CD14-positive monocyte (primary cell): ENCODE data around the gene IGFBP6. TPM values are rescaled to one million over a fixed set of nuclear protein-coding genes. Genes with fewer than 3 reads are reported as not detected.

ENCODE experiments used
- DNase-seq, 3 donors: peaks; one replicate each; pipeline ENCODE4 v3.0.0-alpha.2; 2011 to 2022
- H2AFZ ChIP-seq: 2 replicates; pipeline ENCODE4 v1.6.0; 2012; ENCODE audit warnings: mild to moderate bottlenecking, low read depth, low read length, inconsistent platforms; ENCODE audit not compliant: insufficient read depth, poor library complexity, severe bottlenecking
- H3K27ac ChIP-seq, 2 donors: 1 replicate in 1 of 2; 2 replicates in 1 of 2; pipeline ENCODE4 v1.5.1; 2012 to 2013; ENCODE audit warnings: low read length in 2 of 2, control low read depth in 1 of 2, inconsistent platforms in 1 of 2, low read depth in 1 of 2, mild to moderate bottlenecking in 1 of 2
- H3K27me3 ChIP-seq, 2 donors: one replicate each; pipeline versions ENCODE4 v1.6.0 to v1.6.1; 2011 to 2013; ENCODE audit warnings: low read length in 2 of 2; ENCODE audit not compliant: control insufficient read depth in 2 of 2, insufficient read depth in 2 of 2
- H3K36me3 ChIP-seq, 2 donors: replicated peaks in 1 of 2; 1 replicate in 1 of 2; 2 replicates in 1 of 2; pipeline versions ENCODE4 v1.5.1 to v1.6.1; 2012 to 2013; ENCODE audit warnings: low read length in 2 of 2, control low read depth in 1 of 2, inconsistent platforms in 1 of 2, mild to moderate bottlenecking in 1 of 2; ENCODE audit not compliant: insufficient read depth in 2 of 2, control insufficient read depth in 1 of 2
- H3K4me1 ChIP-seq, 2 donors: 1 replicate in 1 of 2; 2 replicates in 1 of 2; pipeline versions ENCODE4 v1.5.1 to v1.6.1; 2012 to 2013; ENCODE audit warnings: low read length in 2 of 2, control low read depth in 1 of 2, inconsistent platforms in 1 of 2, mild to moderate bottlenecking in 1 of 2, moderate library complexity in 1 of 2; ENCODE audit not compliant: insufficient read depth in 2 of 2, control insufficient read depth in 1 of 2
- H3K4me2 ChIP-seq: replicated peaks from 2 replicates; pipeline ENCODE3; 2012; ENCODE audit warnings: low read length, moderate library complexity, mild to moderate bottlenecking; ENCODE audit not compliant: poor library complexity, severe bottlenecking; ENCODE audit errors: extremely low read depth
- H3K4me3 ChIP-seq, 3 experiments: fragments of 200-600 bp in 1 of 3; sonication (generic) in 1 of 3; replicated peaks in 1 of 3; 1 replicate in 2 of 3; 2 replicates in 1 of 3; pipeline ENCODE4 v1.5.1; 2011 to 2013; ENCODE audit warnings: low read length in 3 of 3, mild to moderate bottlenecking in 3 of 3, control low read depth in 2 of 3, low read depth in 2 of 3, inconsistent platforms in 1 of 3, moderate library complexity in 1 of 3
- H3K79me2 ChIP-seq: 2 replicates; pipeline ENCODE4 v1.6.0; 2012; ENCODE audit warnings: mild to moderate bottlenecking, control low read depth, inconsistent platforms, low read length, moderate library complexity; ENCODE audit not compliant: insufficient read depth
- H3K9ac ChIP-seq: 2 replicates; pipeline ENCODE4 v1.6.0; 2017; ENCODE audit warnings: low read length, mild to moderate bottlenecking; ENCODE audit not compliant: insufficient read depth, poor library complexity, severe bottlenecking
- H3K9me3 ChIP-seq, 2 donors: replicated peaks in 1 of 2; 1 replicate in 1 of 2; 2 replicates in 1 of 2; pipeline versions ENCODE4 v1.5.1 to v1.6.1; 2012 to 2013; ENCODE audit warnings: low read length in 2 of 2, control low read depth in 1 of 2; ENCODE audit not compliant: control insufficient read depth in 1 of 2, insufficient read depth in 1 of 2
- H4K20me1 ChIP-seq: 2 replicates; pipeline ENCODE4 v1.6.0; 2012; ENCODE audit warnings: mild to moderate bottlenecking, low read length, control low read depth, moderate library complexity; ENCODE audit not compliant: insufficient read depth
- H3K27ac Mint-ChIP-seq, 7 donors: one replicate each; pipeline ENCODE4 v1.8.0; 2020; ENCODE audit warnings: mild to moderate bottlenecking in 7 of 7, mixed read lengths in 7 of 7, moderate library complexity in 6 of 7, inconsistent platforms in 2 of 7
- H3K27me3 Mint-ChIP-seq, 3 donors: one replicate each; pipeline ENCODE4 v1.8.0; 2021 to 2022; ENCODE audit warnings: low read depth in 3 of 3, mild to moderate bottlenecking in 3 of 3, mixed read lengths in 3 of 3, moderate library complexity in 3 of 3, inconsistent platforms in 1 of 3
- H3K36me3 Mint-ChIP-seq, 2 donors: one replicate each; pipeline ENCODE4 v1.8.0; 2020; ENCODE audit warnings: mixed read lengths in 2 of 2, inconsistent platforms in 1 of 2, mild to moderate bottlenecking in 1 of 2
- H3K4me1 Mint-ChIP-seq: one replicate; pipeline ENCODE4 v1.8.0; 2020; ENCODE audit warnings: mild to moderate bottlenecking, mixed read lengths
- H3K4me3 Mint-ChIP-seq, 2 donors: one replicate each; pipeline ENCODE4 v1.8.0; 2020; ENCODE audit warnings: mild to moderate bottlenecking in 2 of 2, mixed read lengths in 2 of 2, moderate library complexity in 1 of 2
- H3K9me3 Mint-ChIP-seq, 7 donors: one replicate each; pipeline ENCODE4 v1.8.0; 2020 to 2022; ENCODE audit warnings: mixed read lengths in 7 of 7, mild to moderate bottlenecking in 6 of 7, moderate library complexity in 6 of 7, inconsistent platforms in 2 of 7
- WGBS: methylation state at CpG from one replicate; pipeline ENCODE4 v1.1.5; 2013; ENCODE audit warnings: missing lambda C conversion rate; ENCODE audit not compliant: insufficient coverage; 5-methylcytosine and 5-hydroxymethylcytosine counted together
- intact Hi-C, 2 donors: fragments of 100-400 bp; cut with micrococcal nuclease; formaldehyde crosslinking; loops; one replicate each; pipeline versions ENCODE4 v1.15.0 to v1.15.1; 2023
- polyA plus RNA-seq, 3 donors: library from polyadenylated mRNA; depleted of rRNA in 1 of 3; unstranded in 2 of 3; stranded (reverse) in 1 of 3; fragments of 300-500 nt in 2 of 3; fragments of >200 nt in 1 of 3; fragmentation: Illumina TruSeq in 2 of 3; gene quantifications; 1 replicate in 2 of 3; 2 replicates in 1 of 3; pipeline ENCODE4 v1.2.3, GENCODE V29; 2012 to 2021
- TF ChIP-seq, protein P1 (sequence below): fragments of 200-600 bp; IDR thresholded peaks from one replicate; pipeline ENCODE4 v1.8.0; 2022; ENCODE audit warnings: antibody characterized with exemption, mild to moderate bottlenecking

Gene IGFBP6
- polyA plus RNA-seq, 3 donors, result 0.20 TPM; not detected in 2

DNA sequence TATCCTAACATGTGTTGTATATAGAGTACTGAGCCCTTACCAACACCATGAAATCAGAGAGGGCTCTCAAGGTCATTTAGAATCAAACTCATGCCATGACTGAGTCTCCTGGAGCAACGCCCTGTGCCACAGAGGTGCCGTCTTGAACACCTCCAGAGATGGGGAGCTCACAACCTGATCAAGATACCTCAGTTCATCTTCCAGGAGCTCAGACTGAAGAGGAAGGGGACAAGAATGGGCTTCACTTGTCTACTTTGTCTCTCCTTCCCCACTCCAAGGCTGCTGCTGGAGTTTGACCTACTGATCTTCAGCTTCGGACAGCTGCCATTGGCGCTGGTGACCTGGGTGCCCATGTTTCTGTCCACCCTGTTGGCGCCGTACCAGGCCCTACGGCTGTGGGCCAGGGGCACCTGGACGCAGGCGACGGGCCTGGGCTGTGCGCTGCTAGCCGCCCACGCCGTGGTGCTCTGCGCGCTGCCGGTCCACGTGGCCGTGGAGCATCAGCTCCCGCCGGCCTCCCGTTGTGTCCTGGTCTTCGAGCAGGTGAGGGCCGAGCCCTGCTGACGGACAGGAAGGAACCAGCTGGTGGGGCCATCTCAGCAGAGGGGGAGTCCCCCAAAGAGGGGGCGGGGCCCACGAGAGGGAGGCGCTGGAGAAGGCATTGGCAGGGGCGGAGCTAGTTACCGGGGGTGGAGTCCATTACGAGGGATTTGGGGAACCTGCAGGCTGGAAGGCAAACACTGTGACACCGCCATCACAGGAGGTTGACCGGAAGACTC lies 17.8 kb downstream of the IGFBP6 start:
- DNase-seq, result no peak
- no peak overlapping the region for H3K27ac Mint-ChIP-seq
- peaks cover 16% of the 10 kb centered on the region for H3K4me1 Mint-ChIP-seq
- H3K9me3 ChIP-seq, result no peaks in the 10 kb centered on the region
- WGBS, result 89% methylated on average over 29 of the region's 33 CpGs
- no peak overlapping the region for H2AFZ ChIP-seq
- H3K36me3 ChIP-seq, result no peaks in the 10 kb centered on the region
- no peak overlapping the region for H3K27ac ChIP-seq
- no peak overlapping the region for H3K4me2 ChIP-seq
- H3K4me3 ChIP-seq, result no peak overlapping the region
- no peaks in the 10 kb centered on the region for H3K27me3 ChIP-seq
- TF ChIP-seq, protein P1, sequence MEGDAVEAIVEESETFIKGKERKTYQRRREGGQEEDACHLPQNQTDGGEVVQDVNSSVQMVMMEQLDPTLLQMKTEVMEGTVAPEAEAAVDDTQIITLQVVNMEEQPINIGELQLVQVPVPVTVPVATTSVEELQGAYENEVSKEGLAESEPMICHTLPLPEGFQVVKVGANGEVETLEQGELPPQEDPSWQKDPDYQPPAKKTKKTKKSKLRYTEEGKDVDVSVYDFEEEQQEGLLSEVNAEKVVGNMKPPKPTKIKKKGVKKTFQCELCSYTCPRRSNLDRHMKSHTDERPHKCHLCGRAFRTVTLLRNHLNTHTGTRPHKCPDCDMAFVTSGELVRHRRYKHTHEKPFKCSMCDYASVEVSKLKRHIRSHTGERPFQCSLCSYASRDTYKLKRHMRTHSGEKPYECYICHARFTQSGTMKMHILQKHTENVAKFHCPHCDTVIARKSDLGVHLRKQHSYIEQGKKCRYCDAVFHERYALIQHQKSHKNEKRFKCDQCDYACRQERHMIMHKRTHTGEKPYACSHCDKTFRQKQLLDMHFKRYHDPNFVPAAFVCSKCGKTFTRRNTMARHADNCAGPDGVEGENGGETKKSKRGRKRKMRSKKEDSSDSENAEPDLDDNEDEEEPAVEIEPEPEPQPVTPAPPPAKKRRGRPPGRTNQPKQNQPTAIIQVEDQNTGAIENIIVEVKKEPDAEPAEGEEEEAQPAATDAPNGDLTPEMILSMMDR, result no peak
- no peaks in the 10 kb centered on the region for H3K27me3 Mint-ChIP-seq
- H3K36me3 Mint-ChIP-seq, result no peaks in the 10 kb centered on the region
- peaks cover 0 to 2% (median 0%) of the 10 kb centered on the region in 7 donors for H3K9me3 Mint-ChIP-seq
- intact Hi-C loops, result no loop called here
- H4K20me1 ChIP-seq, result no peaks in the 10 kb centered on the region
- H3K9ac ChIP-seq, result no peak overlapping the region
- H3K79me2 ChIP-seq, result no peaks in the 10 kb centered on the region
- H3K4me3 Mint-ChIP-seq, result no peak overlapping the region
- peaks cover 7 to 8% of the 10 kb centered on the region in 2 donors for H3K4me1 ChIP-seq

DNA sequence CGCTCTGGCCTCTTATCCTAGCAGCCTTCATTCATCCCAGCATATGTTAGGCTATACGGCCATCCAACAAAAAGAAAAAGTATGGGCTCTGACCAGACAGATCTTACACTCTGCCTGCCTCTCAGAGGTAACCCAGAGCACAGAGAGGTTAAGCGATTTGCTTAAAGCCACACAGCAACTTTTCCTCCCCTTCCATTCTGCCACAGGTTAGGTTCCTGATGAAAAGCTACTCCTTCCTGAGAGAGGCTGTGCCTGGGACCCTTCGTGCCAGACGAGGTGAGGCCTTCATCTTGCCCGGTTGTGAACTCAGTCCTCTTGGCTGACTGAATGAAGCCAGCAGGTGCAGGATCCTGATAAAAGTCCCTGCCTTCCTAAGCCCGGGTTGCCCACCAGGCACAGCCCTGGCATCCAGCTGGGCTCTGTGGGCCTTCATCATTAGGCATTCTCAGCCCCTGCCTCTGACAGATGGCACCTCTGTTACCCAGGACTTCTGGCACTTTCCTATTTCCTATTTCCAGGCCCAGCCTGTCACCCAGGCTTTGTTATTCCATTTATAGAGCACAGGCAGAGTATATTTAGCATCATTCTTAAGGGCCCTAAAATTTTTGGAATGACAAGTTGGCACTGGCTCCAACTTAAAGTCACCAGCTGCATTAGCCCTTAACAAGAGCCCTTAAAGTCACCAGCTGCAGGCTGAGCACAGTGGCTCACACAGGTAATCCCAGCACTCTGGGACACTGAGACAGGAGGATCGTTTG lies 18.6 kb downstream of the IGFBP6 start:
- Mint-ChIP-seq H3K4me1 (peaks cover 16% of the 10 kb centered on the region), H3K27me3 (peaks cover 0 to 4% (median 0%) of the 10 kb centered on the region in 3 donors), H3K36me3 (no peaks in the 10 kb centered on the region), H3K4me3 (no peak overlapping the region), H3K27ac (no peak overlapping the region), H3K9me3 (peaks cover 0 to 2% (median 0%) of the 10 kb centered on the region in 7 donors)
- Histone ChIP-seq H3K4me2 (no peak overlapping the region), H3K4me1 (peaks cover 7 to 8% of the 10 kb centered on the region in 2 donors), H3K9ac (no peak overlapping the region), H3K36me3 (no peaks in the 10 kb centered on the region), H3K4me3 (no peak overlapping the region), H2AFZ (no peak overlapping the region), H3K79me2 (no peaks in the 10 kb centered on the region), H3K9me3 (no peaks in the 10 kb centered on the region), H3K27me3 (no peaks in the 10 kb centered on the region), H3K27ac (no peak overlapping the region), H4K20me1 (no peaks in the 10 kb centered on the region)
- TF ChIP-seq, protein P1, result no peak
- no peak for DNase-seq
- intact Hi-C loops, result no loop called here
- WGBS, result 91% methylated on average over 5 of the region's 8 CpGs
